Uterus (tissue), 4 donors: ENCODE data around the gene CTDNEP1. TPM values are rescaled to one million over a fixed set of nuclear protein-coding genes. Genes with fewer than 3 reads are reported as not detected.

Experiments used
- DNase-seq, 2 donors: peaks; one replicate each; pipeline ENCODE4 v3.0.0-alpha.2; 2019 to 2020
- H3K27ac ChIP-seq, 2 donors: fragments of 200-600 bp; sonication (generic); 1 replicate in 1 of 2; 2 replicates in 1 of 2; pipeline ENCODE4 v1.5.1; 2016 to 2018
- H3K27me3 ChIP-seq, 2 donors: fragments of 200-600 bp; sonication (generic); one replicate each; pipeline ENCODE4 v1.5.1; 2018 to 2019; ENCODE audit warnings: control low read depth in 1 of 2
- H3K36me3 ChIP-seq, 2 donors: fragments of 200-600 bp; sonication (generic); one replicate each; pipeline ENCODE4 v1.5.1; 2019; ENCODE audit warnings: control low read depth in 1 of 2
- H3K4me1 ChIP-seq, 2 donors: fragments of 200-600 bp; sonication (generic); one replicate each; pipeline ENCODE4 v1.5.1; 2018 to 2019; ENCODE audit warnings: control low read depth in 1 of 2
- H3K4me3 ChIP-seq, 2 donors: fragments of 200-600 bp; sonication (generic); 1 replicate in 1 of 2; 2 replicates in 1 of 2; pipeline ENCODE4 v1.5.1; 2018 to 2019; ENCODE audit warnings: mild to moderate bottlenecking in 1 of 2
- H3K9me3 ChIP-seq, 2 donors: fragments of 200-600 bp; sonication (generic); one replicate each; pipeline ENCODE4 v1.5.1; 2019; ENCODE audit warnings: control low read depth in 1 of 2
- CTCF ChIP-seq, 4 experiments: fragments of 200-600 bp in 2 of 4; fragments of 450-650 bp in 2 of 4; sonication (generic) in 2 of 4; IDR thresholded peaks; one replicate each; pipeline ENCODE4 v1.5.1; 2016 to 2019; ENCODE audit warnings: antibody characterized with exemption in 4 of 4, mild to moderate bottlenecking in 2 of 4, moderate library complexity in 1 of 4
- POLR2A ChIP-seq, 2 donors: fragments of 450-650 bp; IDR thresholded peaks; one replicate each; pipeline ENCODE4 v1.6.1; 2016; ENCODE audit warnings: antibody characterized with exemption in 2 of 2, mild to moderate bottlenecking in 1 of 2, moderate library complexity in 1 of 2
- intact Hi-C: fragments of 100-400 bp; cut with DNase I; formaldehyde crosslinking; loops from one replicate; pipeline ENCODE4 v1.15.1; 2023; ENCODE audit warnings: low total_unique reads
- total RNA-seq, 4 donors: library from RNA; depleted of rRNA in 3 of 4; stranded (reverse); fragments of >200 nt in 3 of 4; gene quantifications; one replicate each; pipeline versions ENCODE4 v1.1.0 to v1.2.4, GENCODE V29; 2014 to 2023
- donor health status: DM: yes; HTN: yes; CAD: no.

CTDNEP1 gene
- total RNA-seq, 4 donors from 2014 or later: 13.8 to 115 (median 37.2) TPM

- Histone ChIP-seq H3K36me3 (no peaks in the 10 kb centered on the region), H3K4me3 (no peak overlapping the region), H3K27me3 (peaks cover 21 to 27% of the 10 kb centered on the region in 2 donors), H3K9me3 (no peaks in the 10 kb centered on the region), H3K27ac (no peak overlapping the region), H3K4me1 (no peaks in the 10 kb centered on the region)
- intact Hi-C loops: no loop called here
- no peak for DNase-seq
- TF ChIP-seq POLR2A (IDR thresholded peaks at IDR 0.05) (no peak), CTCF (IDR thresholded peaks at IDR 0.05) (no peak)
Measured at GRCh38 chr17:7259555-7259889, 8.0 kb upstream of the CTDNEP1 start.

GRCh38 chr17:7258731-7259554 is 7.4 kb upstream of the CTDNEP1 start:
- Histone ChIP-seq H3K4me1 (no peaks in the 10 kb centered on the region), H3K27me3 (peaks cover 21 to 26% of the 10 kb centered on the region in 2 donors), H3K27ac (no peak overlapping the region), H3K36me3 (no peaks in the 10 kb centered on the region), H3K4me3 (no peak overlapping the region), H3K9me3 (no peaks in the 10 kb centered on the region)
- no peak for DNase-seq
- intact Hi-C loops: no loop called here
- TF ChIP-seq POLR2A (IDR thresholded peaks at IDR 0.05): no peak

GRCh38 chr17:7256766-7257456 is 5.4 kb upstream of the CTDNEP1 start:
- H3K27me3 ChIP-seq: peaks cover 8 to 11% of the 10 kb centered on the region in 2 donors
- H3K4me3 ChIP-seq: no peak overlapping the region
- H3K27ac ChIP-seq: no peak overlapping the region
- no peaks in the 10 kb centered on the region for H3K36me3 ChIP-seq
- peaks cover 0 to 6% of the 10 kb centered on the region in 2 donors for H3K4me1 ChIP-seq
- TF ChIP-seq POLR2A (IDR thresholded peaks at IDR 0.05) (no peak), CTCF (IDR thresholded peaks at IDR 0.05) (no peak)
- DNase-seq: no peak
- intact Hi-C loops: no loop called here
- no peaks in the 10 kb centered on the region for H3K9me3 ChIP-seq

- H3K36me3 ChIP-seq: no peaks in the 10 kb centered on the region
- TF ChIP-seq CTCF (IDR thresholded peaks at IDR 0.05) (no peak), POLR2A (IDR thresholded peaks at IDR 0.05) (no peak)
- no peak overlapping the region for H3K4me3 ChIP-seq
- H3K27me3 ChIP-seq: no peaks in the 10 kb centered on the region
- H3K4me1 ChIP-seq: peaks cover 0 to 18% of the 10 kb centered on the region in 2 donors
- no peak overlapping the region for H3K27ac ChIP-seq
- H3K9me3 ChIP-seq: no peaks in the 10 kb centered on the region
- intact Hi-C loops: no loop called here
- DNase-seq: no peak
Measured at GRCh38 chr17:7254511-7254910, 3.0 kb upstream of the CTDNEP1 start.

GRCh38 chr17:7253082-7253481 is 1.5 kb upstream of the CTDNEP1 start:
- TF ChIP-seq CTCF (IDR thresholded peaks at IDR 0.05) (no peak), POLR2A (IDR thresholded peaks at IDR 0.05) (no peak)
- H3K27ac ChIP-seq: peak overlapping the region; percentile 97 to 98
- H3K36me3 ChIP-seq: no peaks in the 10 kb centered on the region
- DNase-seq: no peak
- no peaks in the 10 kb centered on the region for H3K9me3 ChIP-seq
- peaks cover 0 to 21% of the 10 kb centered on the region in 2 donors for H3K4me1 ChIP-seq
- no peaks in the 10 kb centered on the region for H3K27me3 ChIP-seq
- H3K4me3 ChIP-seq: peak overlapping the region; percentile 68 to 73
- intact Hi-C loops: no loop called here
